Loucy (cell line): ENCODE data around the gene CTNNA2.

Experiments
- CTCF ChIP-seq: fragments of 200-600 bp; sonication (generic); conservative IDR thresholded peaks from 2 replicates; pipeline ENCODE4 v1.5.1; 2014; ENCODE audit warnings: mild to moderate bottlenecking, antibody characterized with exemption, low read length
- EZH2phosphoT487 ChIP-seq: fragments of 200-600 bp; IDR thresholded peaks from 2 replicates; pipeline ENCODE4 v1.6.1; 2018; ENCODE audit warnings: antibody characterized with exemption, mild to moderate bottlenecking, moderate library complexity, borderline replicate concordance

- TF ChIP-seq CTCF (no peak), EZH2phosphoT487 (no peak)
Observed at GRCh38 chr2:79960035-79960434, 447.2 kb downstream of the CTNNA2 start.
